Uterus (tissue), 4 donors: ENCODE measurements around the gene FEM1B. TPM values are rescaled to one million over a fixed set of nuclear protein-coding genes. Genes with fewer than 3 reads are reported as not detected.

Source experiments
- DNase-seq, 2 donors: peaks; one replicate each; pipeline ENCODE4 v3.0.0-alpha.2; 2019 to 2020
- H3K27ac ChIP-seq, 2 donors: fragments of 200-600 bp; sonication (generic); 1 replicate in 1 of 2; 2 replicates in 1 of 2; pipeline ENCODE4 v1.5.1; 2016 to 2018
- H3K27me3 ChIP-seq, 2 donors: fragments of 200-600 bp; sonication (generic); one replicate each; pipeline ENCODE4 v1.5.1; 2018 to 2019; ENCODE audit warnings: control low read depth in 1 of 2
- H3K36me3 ChIP-seq, 2 donors: fragments of 200-600 bp; sonication (generic); one replicate each; pipeline ENCODE4 v1.5.1; 2019; ENCODE audit warnings: control low read depth in 1 of 2
- H3K4me1 ChIP-seq, 2 donors: fragments of 200-600 bp; sonication (generic); one replicate each; pipeline ENCODE4 v1.5.1; 2018 to 2019; ENCODE audit warnings: control low read depth in 1 of 2
- H3K4me3 ChIP-seq, 2 donors: fragments of 200-600 bp; sonication (generic); 1 replicate in 1 of 2; 2 replicates in 1 of 2; pipeline ENCODE4 v1.5.1; 2018 to 2019; ENCODE audit warnings: mild to moderate bottlenecking in 1 of 2
- H3K9me3 ChIP-seq, 2 donors: fragments of 200-600 bp; sonication (generic); one replicate each; pipeline ENCODE4 v1.5.1; 2019; ENCODE audit warnings: control low read depth in 1 of 2
- POLR2A ChIP-seq, 2 donors: fragments of 450-650 bp; IDR thresholded peaks; one replicate each; pipeline ENCODE4 v1.6.1; 2016; ENCODE audit warnings: antibody characterized with exemption in 2 of 2, mild to moderate bottlenecking in 1 of 2, moderate library complexity in 1 of 2
- intact Hi-C: fragments of 100-400 bp; cut with DNase I; formaldehyde crosslinking; loops from one replicate; pipeline ENCODE4 v1.15.1; 2023; ENCODE audit warnings: low total_unique reads
- total RNA-seq, 4 donors: library from RNA; depleted of rRNA in 3 of 4; stranded (reverse); fragments of >200 nt in 3 of 4; gene quantifications; one replicate each; pipeline versions ENCODE4 v1.1.0 to v1.2.4, GENCODE V29; 2014 to 2023
- TF ChIP-seq, protein P1 (sequence below), 4 experiments: fragments of 200-600 bp in 2 of 4; fragments of 450-650 bp in 2 of 4; sonication (generic) in 2 of 4; IDR thresholded peaks; one replicate each; pipeline ENCODE4 v1.5.1; 2016 to 2019; ENCODE audit warnings: antibody characterized with exemption in 4 of 4, mild to moderate bottlenecking in 2 of 4, moderate library complexity in 1 of 4
- donor health status: DM: yes; HTN: yes; CAD: no.

FEM1B gene
- total RNA-seq, 4 donors from 2014 or later, result 39.4 to 130 (median 77.4) TPM

DNA sequence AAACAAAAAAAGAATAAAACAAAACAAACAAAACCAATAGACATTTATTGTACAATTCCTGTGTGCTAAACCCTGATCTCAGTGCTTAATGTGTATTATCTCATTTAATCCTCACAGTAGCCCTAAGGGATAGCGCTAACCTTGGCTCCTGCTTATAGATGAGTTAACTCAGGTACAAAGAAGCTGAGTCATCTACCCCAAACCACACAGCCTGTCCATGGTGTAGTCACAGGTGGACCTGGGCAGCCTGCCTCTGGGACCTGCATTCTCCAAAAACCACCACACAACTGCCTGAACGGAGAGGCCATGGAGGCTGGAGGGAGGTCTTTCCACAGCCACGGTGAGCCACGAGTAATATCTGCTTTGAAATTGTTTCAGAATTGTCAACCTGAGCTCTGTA is 42.5 kb upstream of the FEM1B start:
- TF ChIP-seq, protein P1, sequence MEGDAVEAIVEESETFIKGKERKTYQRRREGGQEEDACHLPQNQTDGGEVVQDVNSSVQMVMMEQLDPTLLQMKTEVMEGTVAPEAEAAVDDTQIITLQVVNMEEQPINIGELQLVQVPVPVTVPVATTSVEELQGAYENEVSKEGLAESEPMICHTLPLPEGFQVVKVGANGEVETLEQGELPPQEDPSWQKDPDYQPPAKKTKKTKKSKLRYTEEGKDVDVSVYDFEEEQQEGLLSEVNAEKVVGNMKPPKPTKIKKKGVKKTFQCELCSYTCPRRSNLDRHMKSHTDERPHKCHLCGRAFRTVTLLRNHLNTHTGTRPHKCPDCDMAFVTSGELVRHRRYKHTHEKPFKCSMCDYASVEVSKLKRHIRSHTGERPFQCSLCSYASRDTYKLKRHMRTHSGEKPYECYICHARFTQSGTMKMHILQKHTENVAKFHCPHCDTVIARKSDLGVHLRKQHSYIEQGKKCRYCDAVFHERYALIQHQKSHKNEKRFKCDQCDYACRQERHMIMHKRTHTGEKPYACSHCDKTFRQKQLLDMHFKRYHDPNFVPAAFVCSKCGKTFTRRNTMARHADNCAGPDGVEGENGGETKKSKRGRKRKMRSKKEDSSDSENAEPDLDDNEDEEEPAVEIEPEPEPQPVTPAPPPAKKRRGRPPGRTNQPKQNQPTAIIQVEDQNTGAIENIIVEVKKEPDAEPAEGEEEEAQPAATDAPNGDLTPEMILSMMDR (IDR thresholded peaks at IDR 0.05), result no peak
- no peak for TF ChIP-seq POLR2A (IDR thresholded peaks at IDR 0.05)
- Histone ChIP-seq H3K36me3 (no peaks in the 10 kb centered on the region), H3K9me3 (no peaks in the 10 kb centered on the region), H3K27ac (no peak overlapping the region), H3K27me3 (no peaks in the 10 kb centered on the region), H3K4me1 (peaks cover 0 to 3% of the 10 kb centered on the region in 2 donors), H3K4me3 (no peak overlapping the region)
- intact Hi-C loops, result no loop called here
- no peak for DNase-seq

DNA sequence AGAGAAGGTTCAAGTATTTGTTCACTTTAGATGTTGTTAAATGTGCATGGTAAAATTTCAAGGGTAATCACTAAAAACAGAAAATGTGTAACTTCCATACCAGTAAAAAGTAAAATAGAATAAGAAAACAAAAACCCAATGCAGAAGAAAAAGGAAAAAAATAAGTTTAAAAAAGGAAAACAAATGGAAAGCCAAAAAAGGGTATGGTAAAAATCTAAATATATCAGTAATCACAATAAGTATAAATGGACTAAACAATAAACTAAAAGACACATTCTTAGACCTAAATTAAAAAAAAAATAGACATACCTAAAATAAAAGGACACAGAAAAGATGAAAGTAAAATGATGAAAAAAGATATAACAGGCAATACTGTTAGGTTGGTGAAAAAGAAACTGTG is 38.5 kb upstream of the FEM1B start:
- no peak for DNase-seq
- H3K9me3 ChIP-seq, result no peaks in the 10 kb centered on the region
- H3K36me3 ChIP-seq, result no peaks in the 10 kb centered on the region
- intact Hi-C loops, result no loop called here
- no peak for TF ChIP-seq POLR2A (IDR thresholded peaks at IDR 0.05)
- TF ChIP-seq, protein P1 (IDR thresholded peaks at IDR 0.05), result no peak
- H3K4me3 ChIP-seq, result no peak overlapping the region
- H3K4me1 ChIP-seq, result no peaks in the 10 kb centered on the region
- no peaks in the 10 kb centered on the region for H3K27me3 ChIP-seq
- no peak overlapping the region for H3K27ac ChIP-seq

DNA sequence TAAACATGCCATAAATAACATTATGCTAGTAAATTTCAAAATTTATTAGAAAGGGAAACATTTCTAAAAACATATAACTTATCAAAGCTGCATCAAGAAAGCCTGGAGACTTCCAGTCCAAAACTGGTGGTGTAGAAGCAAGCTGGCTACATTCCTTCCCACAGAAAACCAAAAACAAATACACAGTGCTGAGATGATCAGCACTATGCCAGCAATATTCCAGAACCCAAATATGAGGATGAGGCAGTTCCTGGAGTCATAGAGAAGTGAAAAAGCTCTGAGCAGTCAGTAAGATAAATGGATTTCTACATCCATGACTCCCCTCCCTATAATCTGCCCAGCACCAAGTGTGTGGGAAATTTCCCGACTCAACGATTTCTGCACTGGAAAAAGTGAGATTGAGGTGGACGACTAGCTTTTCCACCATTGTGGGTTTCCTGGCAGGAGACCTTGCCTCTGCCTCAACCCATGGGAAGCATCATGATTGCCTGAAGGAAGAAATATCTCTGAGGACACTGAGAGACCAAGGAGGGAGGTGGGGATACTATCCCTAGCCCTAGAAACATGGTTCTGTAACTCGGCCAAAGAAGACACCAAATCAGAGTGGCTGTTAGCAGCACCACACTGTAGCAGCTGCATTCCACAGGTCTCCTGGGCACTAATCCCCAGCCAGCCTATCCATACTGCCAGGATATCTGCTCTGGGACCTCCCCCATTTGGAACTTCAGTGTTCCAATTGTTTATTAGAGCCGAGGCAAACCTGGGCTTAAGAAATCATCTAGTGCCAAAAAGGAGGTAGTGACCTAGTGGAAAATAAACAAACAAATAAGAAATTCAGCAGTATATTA is 36.2 kb upstream of the FEM1B start:
- H3K9me3 ChIP-seq, result no peaks in the 10 kb centered on the region
- TF ChIP-seq POLR2A (IDR thresholded peaks at IDR 0.05), result no peak
- TF ChIP-seq, protein P1 (IDR thresholded peaks at IDR 0.05), result no peak
- no peaks in the 10 kb centered on the region for H3K4me1 ChIP-seq
- no peak overlapping the region for H3K27ac ChIP-seq
- no peaks in the 10 kb centered on the region for H3K36me3 ChIP-seq
- no peak for DNase-seq
- no peaks in the 10 kb centered on the region for H3K27me3 ChIP-seq
- H3K4me3 ChIP-seq, result no peak overlapping the region
- intact Hi-C loops, result no loop called here

DNA sequence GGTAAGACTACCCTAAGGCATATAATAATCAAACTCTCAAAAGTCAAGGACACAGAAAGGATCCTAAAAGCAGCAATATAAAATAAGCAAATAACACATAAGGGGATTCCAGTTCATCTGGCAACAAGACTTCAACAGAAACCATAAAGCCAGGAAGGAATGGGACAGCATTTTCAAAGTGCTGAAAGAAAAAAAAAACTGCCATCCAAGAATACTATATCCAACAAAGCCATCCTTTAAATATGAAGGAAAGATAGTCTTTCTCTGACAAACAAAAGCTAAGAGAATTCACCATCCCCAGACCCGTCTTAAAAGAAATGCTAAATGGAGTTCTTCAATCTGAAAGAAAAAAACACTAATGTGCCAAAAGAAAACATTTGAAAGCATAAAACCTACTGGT is 33.3 kb upstream of the FEM1B start:
- H3K4me1 ChIP-seq, result no peaks in the 10 kb centered on the region
- H3K27me3 ChIP-seq, result no peaks in the 10 kb centered on the region
- H3K4me3 ChIP-seq, result no peak overlapping the region
- DNase-seq, result no peak
- intact Hi-C loops, result no loop called here
- TF ChIP-seq, protein P1 (IDR thresholded peaks at IDR 0.05), result no peak
- no peak for TF ChIP-seq POLR2A (IDR thresholded peaks at IDR 0.05)
- H3K36me3 ChIP-seq, result no peaks in the 10 kb centered on the region
- H3K9me3 ChIP-seq, result no peaks in the 10 kb centered on the region
- no peak overlapping the region for H3K27ac ChIP-seq

DNA sequence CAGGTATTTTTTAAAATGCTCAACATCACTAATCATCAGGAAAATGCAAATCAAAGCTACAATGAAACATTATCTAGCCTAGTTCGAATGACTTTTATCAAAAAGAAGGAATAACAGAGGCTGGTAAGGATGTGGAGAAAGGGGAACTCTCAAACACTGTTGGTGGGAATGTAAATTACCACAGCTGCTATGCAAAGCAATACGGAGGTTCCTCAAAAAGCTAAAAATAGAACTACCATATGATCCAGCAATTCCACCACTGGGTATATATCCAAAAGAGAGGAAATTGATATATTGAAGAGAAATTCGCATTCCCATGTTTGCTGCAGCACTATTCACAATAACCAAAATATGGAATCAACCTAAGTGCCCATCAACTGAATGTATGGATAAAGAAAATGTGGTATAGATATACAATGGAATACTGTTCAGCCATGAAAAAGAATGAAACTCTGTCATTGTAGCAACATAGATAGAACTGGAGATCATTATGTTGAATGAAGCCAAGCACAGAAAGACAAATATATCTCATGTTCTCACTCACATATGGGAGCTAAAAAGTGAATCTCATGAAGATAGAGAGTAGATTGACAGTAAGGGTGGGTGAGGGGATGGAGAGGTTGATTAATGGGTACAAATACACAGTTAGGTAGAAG is 28.4 kb upstream of the FEM1B start:
- Histone ChIP-seq H3K27ac (no peak overlapping the region), H3K9me3 (no peaks in the 10 kb centered on the region), H3K27me3 (no peaks in the 10 kb centered on the region), H3K4me1 (no peaks in the 10 kb centered on the region), H3K4me3 (no peak overlapping the region), H3K36me3 (no peaks in the 10 kb centered on the region)
- intact Hi-C loops, result no loop called here
- DNase-seq, result no peak
- TF ChIP-seq POLR2A (IDR thresholded peaks at IDR 0.05), result no peak
- TF ChIP-seq, protein P1 (IDR thresholded peaks at IDR 0.05), result no peak
